HG03196 (cell line): Measurements from ENCODE around the gene RETREG2.
"Not testable (repeated sequence)": the region's sequence is repeated elsewhere in the genome, so short reads cannot be mapped to it uniquely, and the experiment has no call there.

Experiments
- ATAC-seq: cut with Tn5 transposase; IDR thresholded peaks from one replicate; pipeline ENCODE4 v1.9.1; 2021; ENCODE audit not compliant: unreplicated experiment

RETREG2 gene

DNA sequence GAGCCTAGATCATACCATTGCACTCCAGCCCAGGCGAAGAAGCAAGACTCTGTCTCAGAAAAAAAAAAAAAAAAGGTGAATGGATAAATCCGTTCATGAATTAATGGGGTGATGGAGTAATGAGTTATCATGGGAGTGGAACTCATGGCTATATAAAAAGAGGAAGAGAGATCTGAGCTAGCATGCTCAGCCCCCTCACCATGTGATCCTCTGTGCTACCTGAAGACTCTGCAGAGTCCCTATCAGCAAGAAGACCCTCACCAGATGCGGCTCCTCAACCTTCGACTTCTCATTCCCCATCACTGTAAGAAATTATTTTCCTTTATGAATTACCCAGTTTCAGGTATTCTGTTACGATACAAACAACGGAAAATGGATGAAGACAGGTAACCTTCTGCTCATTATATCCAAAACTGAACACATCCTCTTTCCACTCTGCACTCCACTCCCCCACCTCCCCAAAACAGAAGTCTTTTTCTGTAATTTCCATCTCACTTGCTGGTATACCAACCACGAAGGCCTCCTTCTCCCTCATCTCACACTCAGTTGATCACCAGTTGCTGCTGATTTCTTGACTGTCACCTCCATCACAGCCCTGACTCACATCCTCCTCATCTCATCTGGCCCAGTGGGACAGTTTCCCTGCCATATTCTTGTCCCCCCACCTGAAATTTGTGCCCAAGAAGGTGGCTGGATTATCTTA, 8.8 kb downstream of the RETREG2 start:
- no peak for ATAC-seq

DNA sequence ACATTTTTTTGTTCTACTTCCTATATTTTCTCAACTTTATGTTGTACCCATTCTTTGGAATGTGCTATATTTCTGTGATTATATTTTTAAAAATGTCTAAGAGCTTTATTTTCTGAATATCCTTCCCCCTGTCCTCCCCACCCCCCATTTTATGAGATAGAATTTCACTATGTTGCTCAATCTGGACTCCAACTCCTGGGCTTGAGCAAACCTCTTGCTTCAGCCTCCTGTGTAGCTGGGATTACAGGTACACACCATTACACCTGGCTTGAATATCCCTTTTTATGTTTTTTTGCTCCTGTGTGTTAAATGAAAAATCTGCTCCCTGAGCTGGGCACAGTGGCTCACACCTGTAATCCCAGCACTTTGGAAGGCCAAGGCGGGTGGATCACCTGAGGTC, 19.3 kb downstream of the RETREG2 start:
- no peak for ATAC-seq

DNA sequence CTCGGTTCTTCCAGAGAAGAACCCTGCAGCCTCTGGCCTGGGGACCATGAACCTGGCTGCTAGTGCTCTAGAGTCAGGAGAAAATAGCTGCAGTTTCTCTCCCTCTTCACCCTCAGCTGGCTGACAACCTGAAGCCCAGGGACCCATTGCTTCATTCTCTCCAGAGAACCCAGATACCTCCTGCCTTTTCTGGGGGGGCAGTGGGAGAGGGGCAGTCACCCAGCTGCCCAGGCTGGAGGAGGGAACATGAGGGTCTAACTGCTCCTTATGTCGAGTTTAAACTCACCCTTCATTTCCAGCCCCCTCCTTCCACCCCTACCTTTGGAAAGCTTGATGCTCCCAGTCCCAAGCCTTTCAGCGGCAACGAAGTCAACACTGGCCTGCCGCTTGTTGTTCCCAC, 20.9 kb downstream of the RETREG2 start:
- ATAC-seq: no peak

DNA sequence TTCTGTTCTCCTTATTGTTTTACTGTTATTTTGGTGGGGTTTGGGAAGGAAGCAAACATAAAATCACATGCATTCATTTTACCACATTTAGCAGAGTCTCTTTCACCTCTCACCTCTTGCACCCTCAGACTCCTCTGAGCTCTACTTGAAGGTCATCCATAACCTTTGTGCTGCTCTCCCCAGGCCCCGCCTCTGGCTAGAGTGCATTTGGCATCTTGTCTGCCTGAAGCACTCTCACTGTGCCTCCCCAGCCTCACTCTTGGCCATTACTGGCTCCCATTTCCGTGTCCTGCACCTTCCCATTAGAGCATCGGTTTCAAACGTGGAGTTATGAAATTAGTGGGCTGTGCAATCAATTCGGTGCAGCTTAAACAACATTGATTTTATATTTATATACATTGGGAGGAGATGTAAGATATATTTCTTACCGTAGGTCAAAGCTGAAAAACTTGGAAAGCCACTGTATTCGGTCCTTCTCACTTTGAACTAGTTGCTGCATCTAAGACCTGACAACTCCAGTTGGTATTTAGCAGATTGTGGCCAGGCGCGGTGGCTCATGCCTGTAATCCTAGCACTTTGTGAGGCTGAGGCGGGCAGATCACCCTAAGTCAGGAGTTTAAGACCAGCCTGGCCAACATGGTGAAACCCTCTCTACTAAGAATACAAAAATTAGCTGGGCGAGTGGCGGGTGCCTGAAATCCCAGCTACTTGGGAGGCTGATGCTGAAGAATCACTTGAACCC, 21.6 kb downstream of the RETREG2 start:
- no peak for ATAC-seq

DNA sequence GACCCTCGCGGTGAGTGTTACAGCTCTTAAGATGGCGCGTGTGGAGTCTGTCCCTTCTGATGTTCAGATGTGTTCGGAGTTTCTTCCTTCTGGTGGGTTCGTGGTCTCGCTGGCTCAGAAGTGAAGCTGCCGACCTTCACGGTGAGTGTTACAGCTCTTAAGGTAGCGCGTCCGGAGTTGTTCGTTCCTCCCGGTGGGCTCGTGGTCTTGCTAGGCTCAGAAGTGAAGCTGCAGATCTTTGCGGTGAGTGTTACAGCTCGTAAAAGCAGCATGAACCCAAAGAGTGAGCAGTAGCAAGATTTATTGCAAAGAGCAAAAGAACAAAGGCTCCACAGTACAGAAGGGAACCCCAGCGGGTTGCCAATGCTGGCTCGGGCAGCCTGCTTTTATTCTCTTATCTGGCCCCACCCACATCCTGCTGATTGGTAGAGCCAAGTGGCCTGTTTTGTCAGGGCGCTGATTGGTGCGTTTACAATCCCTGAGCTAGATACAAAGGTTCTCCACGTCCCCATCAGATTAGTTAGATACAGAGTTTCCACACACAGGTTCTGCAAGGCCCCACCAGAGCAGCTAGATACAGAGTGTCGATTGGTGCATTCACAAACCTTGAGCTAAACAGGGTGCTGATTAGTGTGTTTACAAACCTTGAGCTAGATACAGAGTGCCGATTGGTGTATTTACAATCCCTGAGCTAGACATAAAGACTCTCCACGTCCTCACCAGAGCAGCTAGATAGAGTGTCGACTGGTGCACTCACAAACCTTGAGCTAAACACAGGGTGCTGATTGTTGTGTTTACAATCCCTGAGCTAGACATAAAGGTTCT, 22.6 kb downstream of the RETREG2 start:
- not testable (repeated sequence) for ATAC-seq

DNA sequence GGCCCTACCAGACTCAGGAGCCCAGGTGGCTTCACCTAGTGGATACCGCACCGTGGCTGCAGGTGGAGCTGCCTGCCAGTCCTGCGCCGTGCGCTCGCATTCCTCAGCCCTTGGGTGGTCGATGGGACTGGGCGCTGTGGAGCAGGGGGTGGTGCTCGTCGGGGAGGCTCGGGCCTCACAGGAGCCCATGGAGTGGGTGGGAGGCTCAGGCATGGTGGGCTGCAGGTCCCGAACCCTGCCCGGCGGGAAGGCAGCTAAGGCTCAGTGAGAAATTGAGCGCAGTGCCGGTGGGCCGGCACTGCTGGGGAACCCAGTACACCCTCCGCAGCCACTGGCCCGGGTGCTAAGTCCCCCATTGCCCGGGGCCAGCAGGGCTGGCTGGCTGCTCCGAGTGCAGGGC, 23.3 kb downstream of the RETREG2 start:
- not testable (repeated sequence) for ATAC-seq

DNA sequence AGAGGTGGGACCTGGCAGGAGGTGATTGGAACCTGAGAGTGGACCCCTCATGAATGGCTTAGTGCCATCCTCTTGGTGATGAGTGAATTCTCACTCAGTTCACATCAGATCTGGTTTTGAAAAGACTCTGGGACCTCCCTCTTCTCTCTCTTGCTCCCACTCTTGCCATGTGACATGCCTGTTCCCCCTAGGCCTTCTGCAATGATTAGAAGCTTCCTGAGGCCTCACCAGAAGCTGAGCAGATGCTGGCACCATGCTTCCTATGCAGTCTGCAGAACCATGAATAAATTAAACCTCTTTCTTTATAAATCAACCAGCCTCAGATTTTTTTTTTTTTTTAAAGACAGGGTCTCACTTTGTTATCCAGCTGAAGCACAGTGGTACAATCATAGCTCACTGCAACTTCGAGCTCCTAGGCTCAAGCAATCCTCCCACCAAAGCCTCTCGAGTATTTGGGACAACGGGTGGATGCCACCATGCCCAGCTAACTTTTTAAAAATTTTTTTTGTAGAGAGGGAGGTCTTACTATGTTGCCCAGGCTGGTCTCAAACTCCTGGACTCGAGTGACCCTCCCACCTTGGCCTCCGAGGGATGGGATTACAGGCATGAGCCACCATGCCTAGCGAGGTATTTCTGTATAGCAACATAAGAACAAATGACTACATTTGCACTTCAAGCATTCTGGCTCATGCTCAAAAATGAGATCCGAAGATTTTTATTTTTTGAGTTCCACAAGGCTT, 26.5 kb downstream of the RETREG2 start:
- no peak for ATAC-seq

DNA sequence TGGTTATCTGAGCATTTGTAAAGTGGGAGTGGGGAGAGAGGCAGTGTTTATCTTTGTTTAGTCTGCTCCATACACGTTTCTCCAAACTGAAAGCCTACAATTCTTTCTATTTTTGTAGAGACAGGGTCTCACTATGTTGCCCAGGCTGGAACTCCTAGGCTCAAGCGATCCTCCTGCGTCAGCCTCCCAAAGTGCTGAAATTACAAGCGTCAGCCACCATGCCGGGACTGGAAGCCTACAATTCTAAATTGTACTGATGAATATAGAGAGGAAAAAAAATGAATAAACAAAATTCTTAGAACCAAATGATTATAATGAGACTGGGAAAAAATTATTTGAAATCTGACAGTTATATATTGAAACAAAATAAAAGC, 27.1 kb downstream of the RETREG2 start:
- ATAC-seq: no peak

DNA sequence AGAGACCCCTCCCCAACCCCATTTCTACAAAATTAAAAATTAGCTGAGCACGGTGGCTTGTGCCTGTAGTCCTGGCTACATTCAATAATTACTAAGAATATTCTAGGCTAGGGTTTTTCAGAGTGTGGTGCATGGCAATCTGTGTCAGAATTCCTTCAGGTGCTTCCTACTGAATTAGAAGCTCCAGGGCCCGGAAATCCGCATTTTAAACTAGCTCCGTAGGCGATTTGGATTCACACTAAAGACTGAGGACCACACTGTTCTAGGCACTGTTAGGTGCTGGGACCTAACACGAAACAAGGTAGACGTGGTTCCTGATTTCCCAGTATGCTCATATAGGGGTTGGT, 27.9 kb downstream of the RETREG2 start:
- ATAC-seq: no peak

DNA sequence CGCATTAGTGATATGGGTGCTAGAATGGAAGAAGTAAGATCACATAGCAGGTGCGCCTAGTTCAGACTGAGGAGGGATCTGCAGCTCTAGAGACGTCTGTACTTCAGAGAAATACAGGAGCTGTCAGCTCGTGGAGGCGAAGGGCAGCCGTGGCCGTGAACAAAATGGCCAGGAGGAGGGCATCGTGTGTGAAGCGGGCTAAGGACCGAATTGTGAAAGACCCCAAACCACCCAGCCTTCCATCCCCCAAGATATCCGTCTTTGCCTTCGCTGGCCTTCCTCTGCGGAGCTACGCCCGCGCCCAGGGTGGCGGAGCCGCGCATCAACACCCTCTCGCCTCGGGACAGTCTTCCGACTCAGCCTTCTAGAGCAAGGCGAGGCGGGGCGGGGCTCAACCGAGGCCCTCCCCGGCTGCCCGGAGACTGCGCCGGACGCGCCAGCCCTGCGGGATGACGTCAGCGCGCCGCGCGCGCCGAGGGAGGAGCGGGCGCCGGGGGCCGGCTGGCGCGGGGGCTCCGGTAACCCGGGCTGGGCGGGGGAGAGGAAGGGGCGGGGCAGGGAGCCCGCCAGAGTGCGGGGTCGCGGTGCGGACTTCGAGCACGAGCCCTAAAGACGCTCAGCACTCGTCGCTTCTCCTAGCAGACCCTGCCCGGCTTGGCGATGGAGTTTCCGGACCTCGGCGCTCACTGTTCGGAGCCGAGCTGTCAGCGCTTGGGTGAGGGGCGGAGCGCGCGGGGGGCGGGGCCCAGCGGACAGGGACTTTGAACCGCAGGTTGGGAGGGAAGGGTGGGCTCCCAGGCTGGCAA, 28.5 kb downstream of the RETREG2 start, which contains the start of gene ZFAND2B:
Gene ZFAND2B, plus strand, starts transcription at position 455 of the 806 bp plus-strand sequence. Its CDS starts 206 bp downstream, at position 661.
- peak; percentile 95 for ATAC-seq

DNA sequence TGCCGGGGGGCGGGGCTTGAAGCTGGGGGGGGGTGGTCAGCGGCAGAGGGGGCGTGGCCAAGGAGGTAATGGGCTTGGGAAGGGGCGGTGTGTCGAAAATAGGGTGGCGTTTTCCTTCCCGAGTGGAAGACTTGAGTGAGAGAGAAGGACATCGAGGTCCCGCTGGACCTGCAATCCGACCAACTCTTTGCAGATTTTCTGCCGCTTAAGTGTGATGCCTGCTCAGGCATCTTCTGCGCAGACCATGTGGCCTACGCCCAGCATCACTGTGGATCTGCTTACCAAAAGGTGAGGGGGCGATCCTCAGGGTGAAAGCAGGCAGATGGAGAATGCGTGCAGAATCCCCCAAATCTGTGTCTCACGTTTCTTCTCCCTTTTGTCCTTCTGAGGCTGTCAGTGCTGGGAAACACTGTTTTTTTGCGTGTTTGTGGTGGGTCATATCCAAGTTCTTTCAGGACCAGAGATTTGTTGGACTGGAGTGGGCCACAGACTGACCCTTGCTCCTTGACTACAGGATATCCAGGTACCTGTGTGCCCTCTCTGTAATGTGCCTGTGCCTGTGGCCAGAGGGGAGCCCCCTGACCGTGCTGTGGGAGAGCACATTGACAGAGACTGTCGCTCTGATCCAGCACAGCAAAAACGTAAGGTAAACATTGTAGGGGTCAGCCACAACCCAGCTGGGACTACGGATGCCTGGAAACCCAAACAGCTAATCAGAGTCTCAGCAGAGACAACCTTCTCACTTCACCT, 29.2 kb downstream of the RETREG2 start:
- no peak for ATAC-seq

DNA sequence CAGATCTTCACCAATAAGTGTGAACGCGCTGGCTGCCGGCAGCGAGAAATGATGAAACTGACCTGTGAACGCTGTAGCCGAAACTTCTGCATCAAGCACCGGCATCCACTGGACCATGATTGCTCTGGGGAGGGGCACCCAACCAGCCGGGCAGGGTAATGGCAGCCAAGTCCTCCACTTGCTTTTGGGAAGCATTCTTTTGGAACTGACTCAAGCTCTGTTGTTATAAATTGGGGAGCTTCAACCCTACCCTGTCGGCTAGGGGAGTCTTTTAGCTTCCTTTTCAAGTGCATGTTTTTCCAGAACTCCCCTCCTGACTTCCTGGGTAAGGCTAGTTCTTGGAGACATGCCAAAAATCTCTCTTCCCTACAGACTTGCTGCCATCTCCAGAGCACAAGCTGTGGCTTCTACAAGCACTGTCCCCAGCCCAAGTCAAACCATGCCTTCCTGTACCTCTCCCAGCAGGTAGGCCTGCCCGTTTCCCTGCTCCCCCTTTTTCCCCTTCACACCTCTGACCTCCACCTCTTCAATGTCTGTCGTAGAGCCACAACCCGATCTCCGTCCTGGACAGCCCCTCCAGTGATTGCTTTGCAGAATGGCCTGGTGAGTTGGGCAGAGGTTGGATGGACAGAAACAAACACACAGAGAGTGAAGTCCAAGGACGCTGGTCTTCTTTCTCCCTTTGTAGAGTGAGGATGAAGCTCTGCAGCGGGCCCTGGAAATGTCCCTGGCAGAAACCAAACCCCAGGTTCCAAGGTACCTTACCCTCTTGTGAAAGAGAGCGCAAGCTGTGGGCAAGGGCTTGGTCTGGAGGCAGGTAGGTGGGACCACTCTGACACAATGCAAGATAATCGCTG, 30.0 kb downstream of the RETREG2 start:
- no peak for ATAC-seq

DNA sequence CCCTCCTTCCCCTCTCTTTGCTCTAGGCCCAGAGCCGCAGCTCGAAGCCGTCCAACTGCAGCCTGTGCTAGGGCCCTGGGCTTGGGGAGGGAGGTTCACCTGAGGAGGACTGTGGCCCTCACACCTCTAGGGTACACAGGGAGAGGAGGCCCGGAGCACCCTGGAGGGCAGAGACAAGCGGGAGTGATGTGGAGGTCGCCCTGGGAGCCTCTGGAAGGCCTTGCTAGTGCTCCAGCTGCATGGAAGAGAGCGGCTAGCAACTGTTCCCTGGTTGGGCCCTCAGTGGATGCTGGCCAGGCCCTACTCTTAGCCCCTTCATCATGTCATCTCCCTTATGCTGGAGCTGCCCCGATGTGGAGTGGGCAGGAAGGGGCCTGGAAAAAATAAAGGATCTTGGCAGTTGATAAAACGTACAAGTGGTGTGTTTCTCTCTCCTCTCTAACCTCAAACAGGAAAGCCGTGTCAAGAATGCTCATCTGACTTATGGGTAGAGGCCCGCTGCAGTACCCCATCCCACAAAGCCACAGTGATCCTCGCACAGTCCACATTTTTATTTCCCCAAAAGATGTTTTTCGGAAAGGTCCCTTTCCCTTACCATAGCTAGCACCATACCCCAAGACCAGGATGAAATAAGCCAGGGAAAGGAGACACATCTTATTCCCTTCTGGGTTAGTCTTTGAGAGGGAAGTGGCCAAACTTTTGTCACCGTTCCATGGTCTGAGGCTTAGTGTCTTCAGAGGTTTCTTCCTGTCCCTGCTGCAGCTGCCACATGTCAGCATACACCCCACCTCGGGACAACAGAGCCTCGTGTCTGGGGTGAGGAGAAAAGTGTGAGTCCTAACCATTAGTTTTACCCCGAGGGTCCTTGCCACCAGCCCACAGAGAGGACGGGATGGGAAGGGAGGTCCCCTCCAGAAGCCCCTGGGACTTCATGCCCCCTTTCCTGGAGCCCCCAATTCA, 31.4 kb downstream of the RETREG2 start:
- no peak for ATAC-seq

DNA sequence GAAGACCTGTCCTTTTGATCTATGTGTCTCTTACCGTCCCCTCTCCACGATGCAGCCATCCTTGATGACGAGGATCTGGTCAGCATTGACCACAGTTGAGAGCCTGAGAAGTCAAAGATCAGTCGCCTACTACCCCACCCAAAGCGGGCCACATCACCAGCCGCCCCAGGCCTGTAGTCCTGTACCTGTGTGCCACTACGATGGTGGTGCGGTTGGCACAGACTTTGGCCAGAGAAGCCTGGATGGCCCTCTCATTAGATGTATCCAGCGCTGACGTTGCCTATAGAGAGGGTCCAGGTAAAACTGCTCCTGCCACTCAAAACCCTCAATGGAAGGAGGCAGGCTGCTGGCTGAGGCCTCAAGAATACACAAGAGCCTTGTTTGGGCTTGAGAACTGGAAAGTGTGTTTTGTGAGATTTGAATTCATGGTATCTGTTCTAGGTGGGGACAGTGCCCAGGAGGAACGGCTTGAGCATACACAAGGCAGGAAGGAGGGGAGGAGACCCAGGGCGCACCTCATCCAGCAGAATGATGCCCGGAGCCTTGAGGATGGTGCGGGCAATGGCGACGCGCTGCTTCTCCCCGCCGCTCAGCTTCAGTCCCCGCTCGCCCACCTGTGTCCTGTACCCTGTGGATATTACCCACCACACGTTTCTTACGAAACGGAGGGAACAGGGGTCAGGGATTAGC, 32.3 kb downstream of the RETREG2 start:
- ATAC-seq: no peak

DNA sequence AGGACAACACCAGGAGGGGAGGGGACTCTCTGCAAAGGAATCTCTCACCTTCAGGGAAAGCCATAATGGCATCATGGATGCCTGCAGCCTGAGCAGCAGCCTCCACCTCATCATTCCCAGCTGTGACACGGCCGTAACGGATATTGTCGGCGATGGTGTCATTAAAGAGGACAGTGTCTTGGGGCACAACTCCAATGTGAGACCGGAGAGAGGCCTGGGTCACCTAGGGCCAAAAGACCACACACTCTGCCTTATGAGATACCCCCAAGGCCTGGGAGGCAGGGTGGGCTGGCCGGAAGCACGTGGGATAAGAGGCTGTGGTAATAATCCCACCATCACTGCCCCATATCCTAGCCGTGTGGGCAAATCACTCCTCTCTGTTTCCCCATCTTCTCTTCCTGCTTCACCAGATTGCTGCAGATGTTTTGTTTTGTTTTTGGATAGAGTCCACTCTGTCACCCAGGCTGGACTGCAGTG, 32.8 kb downstream of the RETREG2 start:
- no peak for ATAC-seq

DNA sequence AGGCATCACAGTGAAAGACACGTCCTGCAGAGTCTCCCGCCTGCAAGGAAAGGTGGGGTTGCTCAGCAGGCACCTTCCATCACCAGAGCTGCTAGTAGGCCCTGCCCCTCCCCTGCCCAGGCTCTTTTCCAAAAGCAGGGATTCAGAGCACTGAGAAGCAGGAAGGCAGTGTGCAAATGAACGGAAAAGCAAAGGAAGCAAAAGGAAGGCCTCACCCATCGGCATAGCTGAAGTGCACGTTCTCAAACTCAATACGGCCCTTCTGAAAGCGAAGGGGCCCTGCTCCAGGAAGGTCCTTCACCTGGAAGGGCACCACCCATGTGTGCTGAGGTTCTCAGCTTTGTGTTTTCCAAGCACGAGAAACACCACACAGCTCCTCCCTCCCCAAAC, 34.9 kb downstream of the RETREG2 start:
- no peak for ATAC-seq
